Measurements from ENCODE around the gene KCNJ3.
"Not testable (repeated sequence)": the region's sequence is repeated elsewhere in the genome, so short reads cannot be mapped to it uniquely, and the experiment has no call there.

Gene KCNJ3

GRCh38 chr2:154850532-154850931 is 152.0 kb downstream of the KCNJ3 start:
- DNase-seq = no peak

GRCh38 chr2:154855138-154855537 is 156.6 kb downstream of the KCNJ3 start:
- DNase-seq = no peak

GRCh38 chr2:154867151-154867550 is 168.7 kb downstream of the KCNJ3 start:
- not testable (repeated sequence) for DNase-seq

- DNase-seq = no peak
Observed at GRCh38 chr2:154875999-154876398, 177.5 kb downstream of the KCNJ3 start.

- DNase-seq = no peak
Observed at GRCh38 chr2:154882725-154883124, 184.2 kb downstream of the KCNJ3 start.

- no peak for DNase-seq
Observed at GRCh38 chr2:154886316-154886715, 187.8 kb downstream of the KCNJ3 start.

GRCh38 chr2:154898269-154898668 is 199.8 kb downstream of the KCNJ3 start:
- DNase-seq = no peak

- no peak for DNase-seq
Observed at GRCh38 chr2:154901063-154901462, 202.6 kb downstream of the KCNJ3 start.

All from activated T-cell treated with anti-CD3 and anti-CD28 coated beads, Interleukin-2, amount 50 U/mL, for 1 hour (primary cell).